ENCODE measurements around the gene UGT1A6.

UGT1A6 gene

DNA sequence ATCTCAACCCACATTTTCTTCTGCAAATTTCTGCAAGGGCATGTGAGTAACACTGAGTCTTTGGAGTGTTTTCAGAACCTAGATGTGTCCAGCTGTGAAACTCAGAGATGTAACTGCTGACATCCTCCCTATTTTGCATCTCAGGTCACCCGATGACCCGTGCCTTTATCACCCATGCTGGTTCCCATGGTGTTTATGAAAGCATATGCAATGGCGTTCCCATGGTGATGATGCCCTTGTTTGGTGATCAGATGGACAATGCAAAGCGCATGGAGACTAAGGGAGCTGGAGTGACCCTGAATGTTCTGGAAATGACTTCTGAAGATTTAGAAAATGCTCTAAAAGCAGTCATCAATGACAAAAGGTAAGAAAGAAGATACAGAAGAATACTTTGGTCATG, 75.4 kb downstream of the UGT1A6 start:
- DNase-seq (ENCODE audit: low spot score): peak; percentile 33

DNA sequence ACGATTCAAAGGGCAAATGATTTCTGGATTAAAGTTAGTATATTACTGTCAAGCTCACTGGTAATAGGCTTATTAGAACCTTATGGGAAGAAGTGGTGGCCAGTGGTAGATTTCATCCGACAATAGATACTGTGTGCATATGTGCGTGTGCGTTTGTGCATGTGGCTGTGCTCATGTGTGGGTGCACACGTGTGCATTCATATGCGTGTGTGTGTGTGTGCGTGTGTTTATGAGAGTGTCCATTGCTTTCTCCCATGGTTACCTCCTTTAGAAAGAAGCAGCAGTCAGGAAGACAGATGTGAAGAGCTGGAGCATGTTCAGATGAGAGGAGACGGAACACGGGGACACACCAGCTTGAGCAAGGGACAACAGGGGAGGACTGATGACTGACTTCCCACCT, 76.6 kb downstream of the UGT1A6 start:
- no peak for DNase-seq (ENCODE audit: low spot score)

DNA sequence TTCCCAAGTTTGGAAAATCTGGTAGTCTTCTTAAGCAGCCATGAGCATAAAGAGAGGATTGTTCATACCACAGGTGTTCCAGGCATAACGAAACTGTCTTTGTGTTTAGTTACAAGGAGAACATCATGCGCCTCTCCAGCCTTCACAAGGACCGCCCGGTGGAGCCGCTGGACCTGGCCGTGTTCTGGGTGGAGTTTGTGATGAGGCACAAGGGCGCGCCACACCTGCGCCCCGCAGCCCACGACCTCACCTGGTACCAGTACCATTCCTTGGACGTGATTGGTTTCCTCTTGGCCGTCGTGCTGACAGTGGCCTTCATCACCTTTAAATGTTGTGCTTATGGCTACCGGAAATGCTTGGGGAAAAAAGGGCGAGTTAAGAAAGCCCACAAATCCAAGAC, 79.5 kb downstream of the UGT1A6 start:
- DNase-seq (ENCODE audit: low spot score): no peak

DNA sequence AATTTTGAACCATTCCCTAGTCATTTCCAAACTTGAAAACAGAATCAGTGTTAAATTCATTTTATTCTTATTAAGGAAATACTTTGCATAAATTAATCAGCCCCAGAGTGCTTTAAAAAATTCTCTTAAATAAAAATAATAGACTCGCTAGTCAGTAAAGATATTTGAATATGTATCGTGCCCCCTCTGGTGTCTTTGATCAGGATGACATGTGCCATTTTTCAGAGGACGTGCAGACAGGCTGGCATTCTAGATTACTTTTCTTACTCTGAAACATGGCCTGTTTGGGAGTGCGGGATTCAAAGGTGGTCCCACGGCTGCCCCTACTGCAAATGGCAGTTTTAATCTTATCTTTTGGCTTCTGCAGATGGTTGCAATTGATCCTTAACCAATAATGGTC, 79.9 kb downstream of the UGT1A6 start:
- no peak for DNase-seq (ENCODE audit: low spot score)

DNA sequence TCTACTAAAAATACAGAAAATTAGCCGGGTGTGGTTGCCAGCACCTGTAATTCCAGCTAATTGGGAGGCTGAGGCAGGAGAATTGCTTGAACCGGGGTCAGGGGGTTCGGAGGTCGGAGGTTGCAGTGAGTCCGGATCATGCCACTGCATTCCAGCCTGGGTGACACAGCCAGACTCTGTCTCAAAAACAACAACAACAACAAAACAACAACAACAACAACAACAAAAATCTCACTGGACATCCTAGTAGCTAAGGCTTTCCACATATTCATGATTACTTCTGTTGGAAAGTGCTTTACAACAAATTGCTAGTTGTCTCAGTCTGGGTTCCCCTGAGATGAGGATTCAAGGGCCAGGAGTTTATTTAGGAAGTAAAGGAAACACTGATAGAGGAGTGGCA, 81.2 kb downstream of the UGT1A6 start:
- no peak for DNase-seq (ENCODE audit: low spot score)

DNA sequence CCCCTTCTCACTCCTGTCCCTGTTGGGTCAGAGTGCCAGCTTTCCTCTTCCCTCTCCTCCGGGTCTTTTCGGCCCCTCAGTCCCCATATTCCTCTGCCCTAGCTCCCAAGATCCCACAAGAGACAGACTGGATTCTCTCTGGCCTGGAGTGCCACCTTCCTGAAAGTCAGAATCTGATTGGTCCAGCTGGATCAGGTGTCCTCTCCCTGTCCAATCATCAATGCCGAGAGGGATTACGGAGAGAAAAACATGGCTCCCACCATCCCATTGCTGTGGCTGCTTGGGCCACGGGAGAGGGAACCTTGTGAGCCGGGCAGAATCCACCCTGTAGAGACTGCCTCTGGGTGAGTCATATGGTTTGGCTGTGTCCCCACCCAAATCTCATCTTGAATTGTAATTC, 82.7 kb downstream of the UGT1A6 start:
- no peak for DNase-seq (ENCODE audit: low spot score)

DNA sequence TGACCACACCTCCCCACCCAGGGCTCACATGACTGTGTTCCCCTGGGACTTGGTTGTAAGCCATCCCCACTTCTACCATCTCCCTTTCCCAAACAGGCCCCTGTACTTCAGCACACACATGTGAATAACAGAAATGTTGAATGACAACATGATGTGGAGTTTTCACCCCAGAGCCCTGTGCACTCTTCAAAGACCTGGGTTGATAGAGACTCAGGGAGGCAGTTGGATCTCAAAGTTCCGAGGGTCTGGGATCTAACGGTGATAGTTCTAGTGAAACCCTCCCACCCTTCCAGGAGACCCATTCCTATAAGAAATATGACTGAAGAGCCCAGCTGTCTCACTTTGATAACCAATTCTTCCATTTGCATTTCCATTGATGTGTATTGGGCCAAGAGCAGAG, 85.3 kb downstream of the UGT1A6 start, which contains the start of gene MROH2A:
Gene MROH2A, plus strand, starts transcription at position 301 of the 400 bp plus-strand sequence. CDS start 1,029 bp downstream, outside the sequence.
- DNase-seq (ENCODE audit: low spot score): no peak

DNA sequence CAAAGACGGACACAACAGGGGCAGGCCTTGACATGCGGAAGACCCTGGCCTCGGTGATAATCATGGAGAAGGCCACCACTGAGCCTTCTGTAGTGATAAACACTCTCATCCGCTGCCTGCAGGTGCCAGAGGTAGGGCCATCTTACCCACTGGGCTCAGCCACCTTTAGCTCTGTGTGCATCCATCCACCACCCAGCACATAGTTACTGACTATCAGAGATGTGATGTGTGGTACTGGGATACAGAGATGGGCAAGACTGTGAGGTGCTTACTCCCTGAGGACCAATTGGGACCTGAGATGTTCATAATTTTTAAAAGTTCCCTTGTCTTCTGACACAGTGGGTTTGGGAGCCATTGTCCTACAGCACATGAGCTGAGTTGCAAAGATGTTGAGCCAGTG, 87.0 kb downstream of the UGT1A6 start:
- no peak for DNase-seq (ENCODE audit: low spot score)

DNA sequence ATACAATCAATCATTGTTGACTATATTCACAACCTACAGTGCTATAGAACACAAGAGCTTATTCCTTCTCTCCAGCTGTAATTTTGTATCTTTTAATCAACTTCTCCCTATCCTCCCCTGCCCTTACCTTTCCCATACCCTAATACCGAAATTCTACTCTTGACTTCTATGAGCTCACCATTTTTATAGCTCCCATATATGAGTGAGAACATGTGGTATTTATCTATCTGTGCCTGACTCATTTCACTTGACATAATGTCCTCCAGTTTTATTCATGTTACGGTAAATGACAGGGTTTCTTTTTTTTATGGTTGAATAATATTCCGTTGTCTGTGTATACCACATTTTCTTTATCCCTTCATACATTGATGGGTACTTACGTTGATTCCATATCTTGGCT, 88.1 kb downstream of the UGT1A6 start:
- no peak for DNase-seq (ENCODE audit: low spot score)

DNA sequence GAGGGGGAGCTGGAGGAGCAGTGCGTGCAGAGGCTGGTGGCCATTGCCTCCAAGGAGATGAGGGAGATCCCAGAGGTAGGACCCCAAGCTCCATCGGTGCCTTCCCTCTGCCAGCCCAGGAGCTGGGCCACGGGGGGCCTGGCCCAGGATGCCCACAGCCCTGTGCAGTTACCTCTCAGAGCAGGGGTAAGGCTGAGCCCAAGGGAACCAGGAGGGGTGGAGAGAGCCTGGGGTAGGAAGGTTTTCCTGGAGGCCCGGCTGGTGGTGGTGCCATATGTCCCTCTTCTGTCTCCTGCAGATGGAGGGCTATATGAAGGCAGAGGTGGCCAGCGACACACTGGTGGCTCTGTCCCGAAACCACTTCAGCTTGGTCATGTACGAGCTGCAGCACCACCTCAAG, 96.9 kb downstream of the UGT1A6 start:
- no peak for DNase-seq (ENCODE audit: low spot score)

DNA sequence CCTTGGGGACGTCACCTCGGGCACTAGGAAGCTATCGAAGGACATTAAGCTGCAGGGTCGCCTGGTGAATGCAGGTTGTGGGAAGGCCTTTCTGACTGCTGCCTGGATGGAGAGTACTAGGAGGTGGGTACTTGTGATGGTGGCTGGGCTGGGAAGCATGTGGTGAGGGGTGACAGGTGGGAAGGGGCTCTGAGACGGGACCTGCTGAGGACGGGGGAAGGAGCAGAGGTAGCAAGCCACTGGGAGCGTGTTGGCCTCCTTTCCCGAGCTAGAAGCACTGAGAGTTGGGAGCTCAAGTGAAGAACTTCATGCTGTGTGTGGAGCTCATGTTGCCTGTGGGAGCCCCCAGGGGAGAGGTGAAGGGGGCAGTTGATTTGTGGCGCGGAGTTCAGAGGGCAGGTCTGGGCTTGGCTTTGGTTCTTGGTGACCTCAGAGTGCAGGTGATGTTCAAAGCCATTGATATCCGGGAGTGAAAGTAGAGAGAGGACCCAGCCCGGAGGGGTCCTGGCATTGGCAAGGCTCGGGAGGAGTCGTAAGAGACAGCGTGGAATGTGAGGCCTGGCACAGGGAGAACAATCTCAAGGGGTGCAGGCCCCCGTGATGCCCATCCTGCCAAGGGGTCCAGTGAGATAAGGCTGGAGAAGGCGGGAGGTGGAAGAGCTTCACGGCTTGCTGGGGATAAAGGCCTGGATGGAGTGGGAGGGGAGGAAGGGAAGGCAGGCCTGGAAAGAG, 98.6 kb downstream of the UGT1A6 start:
- DNase-seq (ENCODE audit: low spot score): peak; percentile 2

DNA sequence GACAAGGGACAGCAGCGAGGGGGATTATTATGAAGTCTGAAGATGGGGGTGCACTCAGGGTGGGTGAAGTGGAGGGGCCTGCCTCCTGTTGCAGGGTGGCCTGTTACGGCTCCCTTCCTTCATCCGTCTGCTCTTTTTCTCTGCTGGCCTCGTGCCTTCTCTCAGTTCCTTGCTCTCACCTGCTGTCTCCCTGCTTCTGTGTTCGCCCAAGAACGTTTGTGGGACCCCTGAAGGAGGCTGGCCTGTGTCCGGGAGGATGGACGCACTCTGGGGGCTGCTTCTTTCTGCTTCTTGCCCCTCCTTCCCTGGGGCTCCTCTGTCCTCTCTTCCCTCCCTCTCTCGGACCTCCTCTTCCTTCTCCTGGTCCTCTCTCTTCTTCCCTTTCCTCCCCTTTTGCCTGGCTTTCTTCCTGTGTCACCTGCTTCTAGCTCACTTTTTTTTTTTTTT, 99.2 kb downstream of the UGT1A6 start:
- no peak for DNase-seq (ENCODE audit: low spot score)

DNA sequence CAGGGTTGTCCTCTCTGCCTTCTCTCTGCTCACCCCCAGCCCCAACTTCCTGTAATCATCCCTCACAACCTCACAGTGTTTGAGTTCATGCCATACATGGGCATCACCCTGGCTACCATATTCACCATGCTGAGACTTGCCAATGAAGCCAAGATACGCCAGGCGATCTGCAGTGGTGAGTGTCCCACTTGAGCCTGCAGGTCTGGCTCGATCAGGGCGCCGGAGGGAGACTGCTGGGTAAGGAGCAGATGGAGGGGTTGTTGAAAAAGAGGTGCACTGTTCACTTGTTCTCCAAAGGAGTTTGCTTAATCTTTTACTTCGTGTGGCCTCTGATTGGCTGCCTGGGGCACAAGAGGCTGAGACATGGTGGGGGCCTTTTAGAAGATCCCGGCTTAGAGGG, 100.0 kb downstream of the UGT1A6 start:
- no peak for DNase-seq (ENCODE audit: low spot score)

DNA sequence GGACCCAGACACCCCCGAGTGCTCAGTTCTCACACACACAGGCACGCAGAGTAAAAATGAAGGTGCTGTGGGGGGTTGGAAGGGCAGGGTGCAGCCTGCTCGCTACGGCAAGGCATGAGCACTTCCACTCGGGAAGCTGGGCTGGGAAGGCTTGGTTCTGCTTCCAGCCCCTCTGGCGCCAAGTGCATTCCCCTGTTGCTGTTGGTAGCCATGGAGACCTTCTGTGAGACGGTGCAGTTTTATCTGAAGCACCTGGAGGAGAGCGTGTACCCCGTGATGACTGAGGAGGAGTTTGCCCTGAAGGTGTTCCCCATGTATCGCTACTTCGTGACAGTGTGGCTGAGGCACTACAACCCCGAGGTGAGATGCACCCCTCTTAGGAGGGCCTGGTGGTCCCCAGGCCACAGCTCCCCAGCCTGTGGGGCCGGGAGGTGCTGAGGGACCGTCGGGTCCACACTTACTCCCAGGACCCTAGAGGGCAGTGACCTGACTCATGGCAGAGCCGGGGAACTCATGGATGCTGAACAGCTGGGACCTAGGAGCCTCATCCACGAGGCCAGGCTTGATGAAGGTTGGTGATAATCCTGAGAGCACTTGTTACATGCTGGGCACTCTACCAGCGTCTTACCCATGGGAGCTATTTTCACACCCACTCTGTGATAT, 100.9 kb downstream of the UGT1A6 start:
- DNase-seq (ENCODE audit: low spot score): no peak

DNA sequence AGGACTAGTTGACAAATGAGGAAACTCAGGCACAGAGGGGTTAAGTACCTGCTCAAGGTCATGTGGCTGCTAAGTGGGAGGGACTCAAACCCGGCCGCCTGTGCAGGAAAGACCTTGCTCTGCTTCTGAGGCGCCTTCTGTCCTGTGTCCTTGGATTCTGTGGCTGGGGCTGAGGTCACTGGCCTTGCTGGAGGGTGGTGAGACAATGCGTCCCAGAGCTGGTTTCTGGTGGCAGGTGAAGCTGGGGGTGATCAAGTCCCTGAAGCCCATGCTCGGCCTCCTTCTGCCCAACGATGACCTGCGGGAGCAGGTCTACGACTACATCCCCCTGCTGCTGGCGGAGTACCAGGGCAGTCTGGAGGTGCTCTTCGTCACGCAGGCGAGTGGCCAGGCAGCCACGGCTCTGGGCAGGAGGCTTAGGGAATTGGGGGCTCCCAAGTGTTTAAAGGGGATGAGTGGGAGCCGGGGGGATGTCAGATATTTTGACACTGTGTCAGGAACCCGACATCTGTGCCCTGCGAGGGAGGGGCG, 101.5 kb downstream of the UGT1A6 start:
- no peak for DNase-seq (ENCODE audit: low spot score)

DNA sequence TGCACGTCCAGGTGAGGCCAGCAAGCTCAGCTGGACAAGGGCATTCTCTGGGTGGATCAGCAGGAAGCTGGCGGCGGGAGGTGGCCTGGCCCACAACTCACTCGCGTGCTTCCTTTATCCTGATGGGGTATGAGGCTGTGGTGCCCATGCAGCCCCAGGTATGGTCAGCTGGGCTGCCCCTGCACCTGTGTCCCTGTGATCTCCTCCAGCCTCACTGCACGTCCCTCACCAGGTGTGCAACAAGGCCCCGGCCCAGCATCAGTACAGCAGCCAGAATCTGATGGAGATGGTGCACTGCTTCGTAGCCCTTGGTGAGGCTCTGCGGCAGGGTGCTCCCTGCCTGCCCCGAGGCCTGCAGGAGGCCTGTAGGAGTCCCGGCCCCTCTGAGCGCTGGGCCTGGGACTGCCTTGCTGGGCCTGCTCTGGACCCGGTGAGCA, 103.1 kb downstream of the UGT1A6 start:
- no peak for DNase-seq (ENCODE audit: low spot score)

DNA sequence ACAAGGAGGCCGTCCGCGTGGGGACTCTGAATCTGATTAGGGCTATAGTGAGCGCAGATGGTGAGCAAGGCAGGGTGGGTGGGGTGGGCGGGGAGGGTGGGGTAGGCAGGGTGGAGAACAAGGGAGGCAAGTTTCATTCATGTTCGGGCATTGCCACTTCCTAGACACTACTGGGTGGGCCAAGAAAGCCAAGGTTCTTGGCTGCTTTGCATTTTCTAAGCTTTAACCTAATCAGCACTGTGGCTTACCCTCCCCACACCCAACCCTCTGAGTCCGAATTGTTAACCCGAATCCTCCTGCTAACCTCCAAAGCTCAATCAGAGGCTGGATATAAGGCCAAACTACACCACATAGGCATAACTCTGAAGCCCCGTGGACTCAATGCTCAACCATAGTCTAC, 103.6 kb downstream of the UGT1A6 start:
- DNase-seq (ENCODE audit: low spot score): no peak

DNA sequence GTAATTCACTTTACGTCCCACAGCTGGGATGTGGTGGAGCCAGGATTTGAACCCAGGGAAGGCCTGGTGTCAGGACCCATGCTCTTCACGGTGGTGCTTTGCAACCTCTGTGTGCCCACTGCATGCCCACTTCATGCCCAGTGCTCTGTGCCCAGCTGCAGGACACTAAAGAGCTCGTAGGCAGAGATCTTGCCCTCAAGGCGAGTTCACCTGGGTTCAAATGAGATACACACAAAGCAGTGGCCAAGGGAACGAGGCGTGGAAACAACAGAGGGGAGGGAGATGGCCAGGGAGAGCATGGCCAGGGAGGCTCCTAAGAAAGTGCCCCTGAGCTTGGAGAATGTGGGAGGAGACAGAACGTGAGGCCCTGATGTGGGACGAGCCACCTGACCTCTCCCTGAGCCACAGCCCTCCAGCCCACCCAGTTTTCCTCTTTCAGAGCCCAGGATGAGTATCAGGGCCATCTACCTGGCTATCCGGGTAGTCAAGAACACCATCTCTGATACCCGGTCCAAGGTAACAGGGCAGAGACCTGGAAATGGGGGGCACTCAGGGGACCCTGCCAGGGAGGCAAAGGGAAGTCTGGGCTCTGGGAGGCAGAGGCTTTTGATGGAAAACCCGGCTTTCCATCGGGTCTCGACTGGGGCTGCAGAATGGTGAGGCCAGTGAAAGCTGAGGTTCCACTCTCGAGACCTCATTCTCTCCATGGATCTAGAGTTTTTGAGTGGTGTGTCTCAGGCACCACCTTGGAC, 105.8 kb downstream of the UGT1A6 start:
- DNase-seq (ENCODE audit: low spot score): no peak

DNA sequence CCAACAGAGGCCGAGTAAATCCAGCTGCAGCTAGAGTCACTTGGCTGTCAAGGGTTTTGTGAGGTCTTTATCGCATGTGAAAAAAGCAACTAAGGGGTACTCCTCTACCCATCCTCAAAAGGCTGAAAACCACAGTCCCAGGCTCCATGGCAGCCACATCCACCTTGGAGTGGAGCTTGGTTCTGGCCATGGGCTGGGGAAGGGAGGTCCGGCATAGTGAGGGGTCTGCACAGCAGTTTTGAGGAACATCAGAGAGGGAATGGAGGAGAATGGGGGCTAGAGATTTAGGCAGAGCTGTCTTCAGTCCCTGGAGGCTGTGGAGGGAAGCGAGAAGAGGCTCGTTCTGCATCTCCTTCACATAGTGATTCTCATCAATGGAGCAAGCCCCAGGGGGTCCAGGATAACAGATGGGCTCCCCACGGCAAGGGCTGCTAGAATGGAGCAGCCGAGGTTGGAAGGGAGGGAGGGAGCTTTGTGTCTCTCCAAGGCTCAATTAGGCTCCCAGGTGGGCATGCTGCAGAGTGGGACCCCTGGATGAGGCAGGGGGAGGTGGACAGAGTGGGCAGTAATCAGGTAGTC, 106.5 kb downstream of the UGT1A6 start:
- no peak for DNase-seq (ENCODE audit: low spot score)

DNA sequence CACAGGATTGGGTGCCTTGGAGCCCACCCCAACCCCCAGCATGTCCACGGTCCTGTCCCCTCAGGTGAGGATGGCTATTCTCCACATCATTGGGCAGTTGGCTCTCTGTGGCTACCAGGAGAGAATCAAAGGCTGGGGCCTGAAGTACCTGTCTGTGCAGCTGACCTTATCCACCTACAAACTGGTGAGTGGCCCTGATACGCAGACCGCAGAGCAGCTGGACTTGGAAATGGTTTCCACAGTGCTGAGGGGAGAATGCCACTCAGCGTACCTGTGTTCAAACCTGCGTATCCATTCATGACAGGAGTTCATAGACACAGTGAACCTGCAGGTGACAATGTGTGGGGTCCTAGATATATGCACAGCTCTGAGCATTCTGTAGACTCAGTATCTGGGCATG, 107.0 kb downstream of the UGT1A6 start:
- no peak for DNase-seq (ENCODE audit: low spot score)

DNA sequence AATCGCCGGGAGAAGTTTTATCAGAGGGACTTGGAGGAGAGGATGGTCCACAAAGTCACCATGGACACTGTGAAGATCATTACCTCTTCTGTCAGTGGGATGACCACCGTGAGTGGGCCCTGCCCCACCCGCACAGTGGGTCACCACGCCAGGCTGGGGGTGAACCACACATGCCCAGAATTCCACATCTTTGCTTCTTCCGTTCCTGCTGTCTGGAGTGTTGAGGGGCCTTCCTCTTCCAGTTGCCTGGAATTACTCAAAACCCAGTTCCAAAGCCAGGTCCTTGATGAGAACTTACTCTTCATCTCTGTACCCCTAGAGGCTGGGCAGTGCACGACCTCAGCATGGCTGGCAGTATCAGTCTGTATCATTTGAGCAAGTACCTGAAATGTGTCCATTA, 107.5 kb downstream of the UGT1A6 start:
- no peak for DNase-seq (ENCODE audit: low spot score)

DNA sequence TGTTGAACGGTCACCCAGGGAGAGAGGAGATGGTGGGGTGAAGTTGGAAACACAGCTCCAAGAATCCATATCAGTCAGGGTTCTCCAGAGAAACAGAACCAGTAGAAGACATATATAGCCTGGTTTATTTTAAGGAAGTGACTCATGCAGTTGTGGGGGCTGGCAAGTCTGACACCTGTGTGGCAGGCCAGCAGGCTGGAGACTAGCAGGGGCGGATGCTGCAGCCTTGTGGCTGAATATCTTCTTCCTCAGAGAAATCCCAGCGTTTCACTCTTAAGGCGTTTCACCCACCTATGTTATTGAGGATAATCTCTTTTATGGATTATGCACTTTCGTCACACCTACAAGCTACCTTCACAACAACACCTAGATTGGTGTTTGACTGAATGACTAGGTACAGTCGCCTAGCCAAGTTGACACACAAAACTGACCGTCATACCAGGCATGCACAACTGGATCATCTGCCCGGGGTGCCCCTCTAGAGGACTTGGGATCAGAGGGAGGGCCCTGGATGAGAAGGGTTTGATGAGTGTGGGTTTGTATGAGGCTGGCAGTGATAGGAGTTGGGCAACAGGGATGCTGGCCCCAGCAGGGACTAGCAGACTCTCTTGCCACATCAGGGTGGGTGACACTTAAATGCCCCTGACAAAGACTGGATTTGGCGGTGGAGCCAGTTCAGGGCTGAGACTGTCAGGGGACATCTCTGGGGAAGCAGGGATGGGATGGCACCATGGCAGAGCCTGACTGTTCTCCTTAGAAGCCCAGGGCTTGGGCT, 108.9 kb downstream of the UGT1A6 start:
- DNase-seq (ENCODE audit: low spot score): no peak

Measured in iPS-NIHi11 (cell line).